Measurements from ENCODE around the gene UNC5B. TPM values are rescaled to one million over a fixed set of nuclear protein-coding genes. Genes with fewer than 3 reads are reported as not detected.

UNC5B gene
- total and polyA plus RNA-seq, 11 donors = 4.8 to 22.8 (median 10.1) TPM

DNA sequence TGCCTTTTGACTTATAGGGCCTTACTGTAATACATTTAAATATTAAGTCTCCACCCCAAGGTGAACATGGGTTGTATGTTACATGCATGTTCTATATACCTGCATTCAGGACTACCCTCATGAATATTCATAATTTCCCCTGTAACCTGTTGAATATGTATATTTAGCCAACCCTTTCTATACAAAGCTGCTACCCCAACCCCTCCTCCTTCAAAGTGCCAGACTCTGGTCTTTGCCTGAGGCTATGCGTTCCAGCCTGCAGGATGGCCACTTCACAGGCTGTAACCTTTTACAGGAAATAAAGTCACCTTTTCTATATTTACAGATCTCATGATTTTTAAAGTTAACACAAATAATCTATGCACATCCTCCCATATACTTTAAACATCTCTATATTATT, 10.1 kb upstream of the UNC5B start:
- TF ChIP-seq POLR2A (IDR thresholded peaks at IDR 0.05) (no peak), CTCF (IDR thresholded peaks at IDR 0.05) (no peak)
- Histone ChIP-seq H3K4me1 (peaks cover 0 to 11% (median 0%) of the 10 kb centered on the region in 12 donors), H3K27ac (peak overlapping the region in 3 of 12 donors; percentile 20 to 53 (median 37)), H3K9me3 (peaks cover 0 to 22% (median 16%) of the 10 kb centered on the region in 12 donors), H3K36me3 (no peaks in the 10 kb centered on the region), H3K4me3 (no peak overlapping the region), H3K27me3 (no peaks in the 10 kb centered on the region)
- ATAC-seq (peak in 1 of 4 donors; percentile 9), DNase-seq (no peak)
- intact Hi-C loops (cut with DNase I) = loop anchor here in 5 of 10 donors (5.0 to 10.0 kb wide), 5 partner anchors 128 to 295 kb away; no protein-coding TSS in a partner anchor
- 50 to 83% (median 65%) methylated on average over 1 of the region's 1 CpG for WGBS, 4 donors

- Histone ChIP-seq H3K27me3 (no peaks in the 10 kb centered on the region), H3K36me3 (no peaks in the 10 kb centered on the region), H3K9me3 (peaks cover 0 to 14% (median 10%) of the 10 kb centered on the region in 12 donors), H3K4me3 (no peak overlapping the region), H3K27ac (no peak overlapping the region), H3K4me1 (peaks cover 0 to 11% (median 0%) of the 10 kb centered on the region in 12 donors)
- TF ChIP-seq POLR2A (IDR thresholded peaks at IDR 0.05) (no peak), CTCF (IDR thresholded peaks at IDR 0.05) (no peak)
- WGBS, 4 donors = 35 to 74% (median 55%) methylated on average over 1 of the region's 1 CpG
- DNase-seq (no peak), ATAC-seq (peak in 3 of 4 donors; percentile 60 to 69 (median 62))
- intact Hi-C loops (cut with DNase I) = loop anchor here in 5 of 10 donors (5.0 to 10.0 kb wide), 5 partner anchors 128 to 296 kb away; no protein-coding TSS in a partner anchor
Observed at GRCh38 chr10:71203124-71203523, 9.2 kb upstream of the UNC5B start.

GRCh38 chr10:71203716-71204115, 8.7 kb upstream of the UNC5B start:
- TF ChIP-seq CTCF (IDR thresholded peaks at IDR 0.05) (no peak), POLR2A (IDR thresholded peaks at IDR 0.05) (no peak)
- WGBS, 4 donors = 93 to 98% (median 96%) methylated on average over 5 of the region's 5 CpGs
- intact Hi-C loops (cut with DNase I) = loop anchor here in 5 of 10 donors (5.0 to 10.0 kb wide), 5 partner anchors 129 to 296 kb away; no protein-coding TSS in a partner anchor
- Histone ChIP-seq H3K4me1 (peaks cover 0 to 13% (median 2%) of the 10 kb centered on the region in 12 donors), H3K4me3 (no peak overlapping the region), H3K27ac (no peak overlapping the region), H3K36me3 (no peaks in the 10 kb centered on the region), H3K9me3 (peaks cover 0 to 8% (median 4%) of the 10 kb centered on the region in 12 donors), H3K27me3 (no peaks in the 10 kb centered on the region)
- ATAC-seq (no peak), DNase-seq (no peak)

DNA sequence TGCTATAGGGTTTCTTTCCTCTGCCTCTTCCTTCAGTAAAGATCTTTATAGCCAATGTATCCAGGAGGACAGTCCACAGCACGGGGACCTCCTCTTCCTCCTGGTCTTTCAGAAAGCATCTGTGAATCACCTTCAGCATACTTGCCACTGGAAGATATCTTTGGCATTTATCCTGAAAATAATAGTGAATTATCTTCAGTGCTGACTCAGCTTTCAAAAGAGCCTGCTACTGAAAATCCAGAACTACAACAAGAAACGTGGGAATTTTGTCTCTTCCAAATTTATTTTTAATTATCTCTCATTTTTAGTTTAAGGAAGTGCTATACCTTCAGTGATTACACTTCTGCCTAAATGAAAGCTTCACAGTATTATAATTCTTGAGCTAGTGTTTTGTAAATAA, 7.6 kb upstream of the UNC5B start:
- ATAC-seq (no peak), DNase-seq (no peak)
- Histone ChIP-seq H3K27ac (no peak overlapping the region), H3K4me1 (peaks cover 0 to 16% (median 8%) of the 10 kb centered on the region in 12 donors), H3K9me3 (no peaks in the 10 kb centered on the region), H3K4me3 (no peak overlapping the region), H3K27me3 (peaks cover 0 to 3% (median 0%) of the 10 kb centered on the region in 9 donors), H3K36me3 (no peaks in the 10 kb centered on the region)
- TF ChIP-seq POLR2A (IDR thresholded peaks at IDR 0.05) (no peak), CTCF (IDR thresholded peaks at IDR 0.05) (no peak)
- intact Hi-C loops (cut with DNase I) = loop anchor here in 7 of 10 donors (5.0 to 10.0 kb wide), 8 partner anchors 130 to 297 kb away; no protein-coding TSS in a partner anchor
- 23 to 56% (median 49%) methylated on average over 2 of the region's 2 CpGs for WGBS, 4 donors
